GM19397 (cell line): ENCODE results near the gene NPIPB6.

Experiments
- ATAC-seq: cut with Tn5 transposase; IDR thresholded peaks from one replicate; pipeline ENCODE4 v1.9.1; 2021; ENCODE audit warnings: mild to moderate bottlenecking, moderate library complexity; ENCODE audit not compliant: unreplicated experiment

NPIPB6 gene

GRCh38 chr16:28324235-28324886 lies 38.9 kb downstream of the NPIPB6 start:
- ATAC-seq = no peak

- no peak for ATAC-seq
These were observed 41.5 kb downstream of the NPIPB6 start for GRCh38 chr16:28321700-28322411.

GRCh38 chr16:28320741-28321140 lies 42.6 kb downstream of the NPIPB6 start:
- no peak for ATAC-seq

- ATAC-seq = no peak
These were observed 43.2 kb downstream of the NPIPB6 start for GRCh38 chr16:28320023-28320561.

GRCh38 chr16:28319476-28320022 lies 43.8 kb downstream of the NPIPB6 start:
- ATAC-seq = no peak

- ATAC-seq = no peak
These were observed 45.1 kb downstream of the NPIPB6 start for GRCh38 chr16:28318042-28318744.

- no peak for ATAC-seq
These were observed 46.0 kb downstream of the NPIPB6 start for GRCh38 chr16:28317040-28317880.

GRCh38 chr16:28316054-28316453 lies 47.3 kb downstream of the NPIPB6 start:
- no peak for ATAC-seq

- ATAC-seq = no peak
These were observed 49.7 kb downstream of the NPIPB6 start for GRCh38 chr16:28313587-28313986.

GRCh38 chr16:28312327-28312726 lies 51.0 kb downstream of the NPIPB6 start:
- ATAC-seq = no peak

- no peak for ATAC-seq
These were observed 51.4 kb downstream of the NPIPB6 start for GRCh38 chr16:28311913-28312312.

GRCh38 chr16:28311413-28311812 lies 51.9 kb downstream of the NPIPB6 start:
- no peak for ATAC-seq

GRCh38 chr16:28310796-28311195 lies 52.5 kb downstream of the NPIPB6 start:
- no peak for ATAC-seq

GRCh38 chr16:28309811-28310311 lies 53.4 kb downstream of the NPIPB6 start:
- ATAC-seq = no peak

- no peak for ATAC-seq
These were observed 54.3 kb downstream of the NPIPB6 start for GRCh38 chr16:28308794-28309584.

- ATAC-seq = no peak
These were observed 55.4 kb downstream of the NPIPB6 start for GRCh38 chr16:28307936-28308335.

- ATAC-seq = no peak
These were observed 59.1 kb downstream of the NPIPB6 start for GRCh38 chr16:28304214-28304613.

GRCh38 chr16:28303132-28303531 lies 60.2 kb downstream of the NPIPB6 start:
- no peak for ATAC-seq

- ATAC-seq = no peak
These were observed 61.7 kb downstream of the NPIPB6 start for GRCh38 chr16:28301620-28302019.

GRCh38 chr16:28301154-28301553 lies 62.2 kb downstream of the NPIPB6 start:
- ATAC-seq = no peak
